ENCODE data around the gene C1orf53. TPM values are rescaled to one million over a fixed set of nuclear protein-coding genes. Genes with fewer than 3 reads are reported as not detected.
"Not testable (repeated sequence)": the region's sequence is repeated elsewhere in the genome, so short reads cannot be mapped to it uniquely, and the experiment has no call there.

Gene C1orf53
- total and polyA plus RNA-seq, 2 experiments from 2014 or later = 2.7 to 3.8 TPM

DNA sequence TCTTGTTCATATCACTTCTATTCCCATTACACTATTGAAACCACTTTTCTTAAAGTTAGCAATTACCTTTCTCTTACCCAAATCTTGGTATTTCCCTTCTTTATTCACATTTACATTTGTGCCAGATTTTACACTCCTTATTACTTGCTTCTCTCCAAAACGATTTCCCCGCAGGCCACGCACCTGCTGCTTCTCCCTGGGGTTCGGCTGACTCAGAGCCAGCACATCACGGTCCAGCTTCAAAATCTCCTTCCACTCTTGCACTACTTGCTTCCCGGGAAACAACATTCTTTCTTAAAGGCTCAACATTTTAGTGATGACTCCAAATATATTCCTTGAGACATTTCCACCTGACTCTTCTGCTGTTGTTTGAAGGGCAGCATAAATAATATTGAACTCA lies 35.5 kb downstream of the C1orf53 start (continued):
- TF ChIP-seq, protein P1, sequence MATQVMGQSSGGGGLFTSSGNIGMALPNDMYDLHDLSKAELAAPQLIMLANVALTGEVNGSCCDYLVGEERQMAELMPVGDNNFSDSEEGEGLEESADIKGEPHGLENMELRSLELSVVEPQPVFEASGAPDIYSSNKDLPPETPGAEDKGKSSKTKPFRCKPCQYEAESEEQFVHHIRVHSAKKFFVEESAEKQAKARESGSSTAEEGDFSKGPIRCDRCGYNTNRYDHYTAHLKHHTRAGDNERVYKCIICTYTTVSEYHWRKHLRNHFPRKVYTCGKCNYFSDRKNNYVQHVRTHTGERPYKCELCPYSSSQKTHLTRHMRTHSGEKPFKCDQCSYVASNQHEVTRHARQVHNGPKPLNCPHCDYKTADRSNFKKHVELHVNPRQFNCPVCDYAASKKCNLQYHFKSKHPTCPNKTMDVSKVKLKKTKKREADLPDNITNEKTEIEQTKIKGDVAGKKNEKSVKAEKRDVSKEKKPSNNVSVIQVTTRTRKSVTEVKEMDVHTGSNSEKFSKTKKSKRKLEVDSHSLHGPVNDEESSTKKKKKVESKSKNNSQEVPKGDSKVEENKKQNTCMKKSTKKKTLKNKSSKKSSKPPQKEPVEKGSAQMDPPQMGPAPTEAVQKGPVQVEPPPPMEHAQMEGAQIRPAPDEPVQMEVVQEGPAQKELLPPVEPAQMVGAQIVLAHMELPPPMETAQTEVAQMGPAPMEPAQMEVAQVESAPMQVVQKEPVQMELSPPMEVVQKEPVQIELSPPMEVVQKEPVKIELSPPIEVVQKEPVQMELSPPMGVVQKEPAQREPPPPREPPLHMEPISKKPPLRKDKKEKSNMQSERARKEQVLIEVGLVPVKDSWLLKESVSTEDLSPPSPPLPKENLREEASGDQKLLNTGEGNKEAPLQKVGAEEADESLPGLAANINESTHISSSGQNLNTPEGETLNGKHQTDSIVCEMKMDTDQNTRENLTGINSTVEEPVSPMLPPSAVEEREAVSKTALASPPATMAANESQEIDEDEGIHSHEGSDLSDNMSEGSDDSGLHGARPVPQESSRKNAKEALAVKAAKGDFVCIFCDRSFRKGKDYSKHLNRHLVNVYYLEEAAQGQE (IDR thresholded peaks at IDR 0.05; ENCODE audit: unreplicated experiment) = no peak
- TF ChIP-seq EZH2phosphoT487 (IDR thresholded peaks at IDR 0.05; ENCODE audit: unreplicated experiment) (no peak), EZH2 (IDR thresholded peaks at IDR 0.05; ENCODE audit: low read depth, unreplicated experiment) (no peak), ZNF114 (CRISPR knock-in tag; IDR thresholded peaks at IDR 0.05) (no peak), CREB1 (CRISPR knock-in tag; IDR thresholded peaks at IDR 0.05; ENCODE audit: low read depth) (no peak), ZNF331 (CRISPR knock-in tag; IDR thresholded peaks at IDR 0.05; ENCODE audit: low read depth) (no peak)
- TF ChIP-seq, protein P2, sequence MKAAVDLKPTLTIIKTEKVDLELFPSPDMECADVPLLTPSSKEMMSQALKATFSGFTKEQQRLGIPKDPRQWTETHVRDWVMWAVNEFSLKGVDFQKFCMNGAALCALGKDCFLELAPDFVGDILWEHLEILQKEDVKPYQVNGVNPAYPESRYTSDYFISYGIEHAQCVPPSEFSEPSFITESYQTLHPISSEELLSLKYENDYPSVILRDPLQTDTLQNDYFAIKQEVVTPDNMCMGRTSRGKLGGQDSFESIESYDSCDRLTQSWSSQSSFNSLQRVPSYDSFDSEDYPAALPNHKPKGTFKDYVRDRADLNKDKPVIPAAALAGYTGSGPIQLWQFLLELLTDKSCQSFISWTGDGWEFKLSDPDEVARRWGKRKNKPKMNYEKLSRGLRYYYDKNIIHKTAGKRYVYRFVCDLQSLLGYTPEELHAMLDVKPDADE (IDR thresholded peaks at IDR 0.05) = no peak

DNA sequence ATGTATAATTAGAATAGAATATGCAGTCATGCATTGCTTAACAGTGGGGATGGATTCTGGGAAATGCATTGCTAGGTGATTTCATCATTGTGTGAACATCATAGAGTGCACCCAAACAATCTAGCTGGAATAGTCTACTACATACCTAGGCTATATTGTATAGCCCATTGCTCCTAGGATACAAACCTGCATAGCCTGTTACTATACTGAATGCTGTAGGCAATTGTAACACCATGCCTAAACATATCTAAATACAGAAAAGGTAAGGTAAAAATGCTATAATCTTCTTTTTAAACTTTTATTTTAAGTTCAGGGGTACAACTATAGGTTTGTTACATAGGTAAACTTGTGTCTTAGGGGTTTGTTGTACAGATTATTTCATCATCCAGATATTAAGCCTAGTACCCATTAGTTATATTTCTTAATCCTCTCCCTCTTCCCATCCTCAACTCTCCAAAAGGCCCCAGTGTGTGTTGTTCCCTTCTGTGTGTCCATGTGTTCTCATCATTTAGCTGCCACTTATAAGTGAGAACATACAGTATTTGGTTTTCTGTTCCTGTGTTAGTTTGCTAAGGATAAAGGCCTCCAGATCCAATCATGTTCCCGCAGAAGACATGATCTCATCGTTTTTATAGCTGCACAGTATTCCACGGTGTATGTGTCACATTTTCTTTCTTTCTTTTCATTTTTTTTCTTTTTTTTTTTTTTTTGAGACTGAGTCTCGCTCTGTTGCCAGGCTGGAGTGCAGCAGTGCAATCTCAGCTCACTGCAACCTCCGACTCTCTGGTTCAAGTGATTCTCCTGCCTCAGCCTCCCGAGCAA lies 36.9 kb downstream of the C1orf53 start:
- H3K9me3 Mint-ChIP-seq; H3K27ac ChIP-seq (ENCODE audit: low read depth); H3K4me3 ChIP-seq; H2AFZ ChIP-seq; H3K27me3 ChIP-seq (ENCODE audit: insufficient read depth); DNase-seq (ENCODE audit: low spot score); H3K4me1 ChIP-seq (ENCODE audit: insufficient read depth); H3K27ac Mint-ChIP-seq; H3K36me3 ChIP-seq (ENCODE audit: insufficient read depth); H3K4me2 ChIP-seq; H3K79me2 ChIP-seq (replicated peaks; ENCODE audit: insufficient read depth); H3F3A ChIP-seq (replicated peaks; ENCODE audit: low read depth); H3K4me3 Mint-ChIP-seq; H3K9me2 ChIP-seq (ENCODE audit: insufficient read depth); H3K27me3 Mint-ChIP-seq (ENCODE audit: insufficient read depth, low read depth, poor library complexity); ATAC-seq; H4K20me1 ChIP-seq (replicated peaks; ENCODE audit: insufficient read depth); H3K36me3 Mint-ChIP-seq (ENCODE audit: low read depth); H3K4me1 Mint-ChIP-seq: not testable (repeated sequence)

DNA sequence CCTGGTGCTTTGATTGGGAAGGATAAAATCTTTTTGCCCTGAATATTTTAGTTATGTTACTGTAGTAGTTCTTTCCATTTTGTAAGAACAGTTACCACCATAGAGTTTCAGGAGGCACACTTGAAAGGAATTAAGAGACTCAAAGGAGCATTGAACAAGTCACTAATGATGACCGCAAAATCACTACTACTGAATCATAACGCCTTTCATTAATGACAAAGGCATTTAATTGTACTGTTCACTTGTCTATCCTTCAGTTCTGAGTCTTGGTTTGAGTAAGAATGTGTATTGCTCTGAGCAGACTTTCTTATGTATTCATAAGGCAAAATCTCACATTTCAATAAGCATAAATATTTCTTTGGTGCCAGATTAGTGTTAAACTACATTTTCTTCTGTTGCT lies 39.6 kb downstream of the C1orf53 start:
- H3K4me3 Mint-ChIP-seq = no peak overlapping the region
- no peaks in the 10 kb centered on the region for H3K36me3 Mint-ChIP-seq (ENCODE audit: low read depth)
- no peak overlapping the region for H2AFZ ChIP-seq
- H3K27me3 ChIP-seq (ENCODE audit: insufficient read depth) = no peaks in the 10 kb centered on the region
- H3K36me3 ChIP-seq (ENCODE audit: insufficient read depth) = no peaks in the 10 kb centered on the region
- no peaks in the 10 kb centered on the region for H3K9me3 Mint-ChIP-seq
- no peak overlapping the region for H3K27ac Mint-ChIP-seq
- no peaks in the 10 kb centered on the region for H3K79me2 ChIP-seq (replicated peaks; ENCODE audit: insufficient read depth)
- no peaks in the 10 kb centered on the region for H3K27me3 Mint-ChIP-seq (ENCODE audit: insufficient read depth, low read depth, poor library complexity)
- no peaks in the 10 kb centered on the region for H3K4me1 ChIP-seq (ENCODE audit: insufficient read depth)
- H3K27ac ChIP-seq (ENCODE audit: low read depth) = no peak overlapping the region
- H3K9me2 ChIP-seq (ENCODE audit: insufficient read depth) = no peaks in the 10 kb centered on the region
- DNase-seq (ENCODE audit: low spot score) (no peak), ATAC-seq (no peak)
- H3K4me2 ChIP-seq = no peak overlapping the region
- no peaks in the 10 kb centered on the region for H3K4me1 Mint-ChIP-seq
- H4K20me1 ChIP-seq (replicated peaks; ENCODE audit: insufficient read depth) = no peaks in the 10 kb centered on the region
- H3F3A ChIP-seq (replicated peaks; ENCODE audit: low read depth) = no peaks in the 10 kb centered on the region
- H3K4me3 ChIP-seq = no peak overlapping the region
- TF ChIP-seq ZNF114 (CRISPR knock-in tag; IDR thresholded peaks at IDR 0.05) (no peak), NANOG (IDR thresholded peaks at IDR 0.05; ENCODE audit: borderline replicate concordance) (no peak), EZH2phosphoT487 (IDR thresholded peaks at IDR 0.05; ENCODE audit: unreplicated experiment) (no peak)
- TF ChIP-seq, protein P3, sequence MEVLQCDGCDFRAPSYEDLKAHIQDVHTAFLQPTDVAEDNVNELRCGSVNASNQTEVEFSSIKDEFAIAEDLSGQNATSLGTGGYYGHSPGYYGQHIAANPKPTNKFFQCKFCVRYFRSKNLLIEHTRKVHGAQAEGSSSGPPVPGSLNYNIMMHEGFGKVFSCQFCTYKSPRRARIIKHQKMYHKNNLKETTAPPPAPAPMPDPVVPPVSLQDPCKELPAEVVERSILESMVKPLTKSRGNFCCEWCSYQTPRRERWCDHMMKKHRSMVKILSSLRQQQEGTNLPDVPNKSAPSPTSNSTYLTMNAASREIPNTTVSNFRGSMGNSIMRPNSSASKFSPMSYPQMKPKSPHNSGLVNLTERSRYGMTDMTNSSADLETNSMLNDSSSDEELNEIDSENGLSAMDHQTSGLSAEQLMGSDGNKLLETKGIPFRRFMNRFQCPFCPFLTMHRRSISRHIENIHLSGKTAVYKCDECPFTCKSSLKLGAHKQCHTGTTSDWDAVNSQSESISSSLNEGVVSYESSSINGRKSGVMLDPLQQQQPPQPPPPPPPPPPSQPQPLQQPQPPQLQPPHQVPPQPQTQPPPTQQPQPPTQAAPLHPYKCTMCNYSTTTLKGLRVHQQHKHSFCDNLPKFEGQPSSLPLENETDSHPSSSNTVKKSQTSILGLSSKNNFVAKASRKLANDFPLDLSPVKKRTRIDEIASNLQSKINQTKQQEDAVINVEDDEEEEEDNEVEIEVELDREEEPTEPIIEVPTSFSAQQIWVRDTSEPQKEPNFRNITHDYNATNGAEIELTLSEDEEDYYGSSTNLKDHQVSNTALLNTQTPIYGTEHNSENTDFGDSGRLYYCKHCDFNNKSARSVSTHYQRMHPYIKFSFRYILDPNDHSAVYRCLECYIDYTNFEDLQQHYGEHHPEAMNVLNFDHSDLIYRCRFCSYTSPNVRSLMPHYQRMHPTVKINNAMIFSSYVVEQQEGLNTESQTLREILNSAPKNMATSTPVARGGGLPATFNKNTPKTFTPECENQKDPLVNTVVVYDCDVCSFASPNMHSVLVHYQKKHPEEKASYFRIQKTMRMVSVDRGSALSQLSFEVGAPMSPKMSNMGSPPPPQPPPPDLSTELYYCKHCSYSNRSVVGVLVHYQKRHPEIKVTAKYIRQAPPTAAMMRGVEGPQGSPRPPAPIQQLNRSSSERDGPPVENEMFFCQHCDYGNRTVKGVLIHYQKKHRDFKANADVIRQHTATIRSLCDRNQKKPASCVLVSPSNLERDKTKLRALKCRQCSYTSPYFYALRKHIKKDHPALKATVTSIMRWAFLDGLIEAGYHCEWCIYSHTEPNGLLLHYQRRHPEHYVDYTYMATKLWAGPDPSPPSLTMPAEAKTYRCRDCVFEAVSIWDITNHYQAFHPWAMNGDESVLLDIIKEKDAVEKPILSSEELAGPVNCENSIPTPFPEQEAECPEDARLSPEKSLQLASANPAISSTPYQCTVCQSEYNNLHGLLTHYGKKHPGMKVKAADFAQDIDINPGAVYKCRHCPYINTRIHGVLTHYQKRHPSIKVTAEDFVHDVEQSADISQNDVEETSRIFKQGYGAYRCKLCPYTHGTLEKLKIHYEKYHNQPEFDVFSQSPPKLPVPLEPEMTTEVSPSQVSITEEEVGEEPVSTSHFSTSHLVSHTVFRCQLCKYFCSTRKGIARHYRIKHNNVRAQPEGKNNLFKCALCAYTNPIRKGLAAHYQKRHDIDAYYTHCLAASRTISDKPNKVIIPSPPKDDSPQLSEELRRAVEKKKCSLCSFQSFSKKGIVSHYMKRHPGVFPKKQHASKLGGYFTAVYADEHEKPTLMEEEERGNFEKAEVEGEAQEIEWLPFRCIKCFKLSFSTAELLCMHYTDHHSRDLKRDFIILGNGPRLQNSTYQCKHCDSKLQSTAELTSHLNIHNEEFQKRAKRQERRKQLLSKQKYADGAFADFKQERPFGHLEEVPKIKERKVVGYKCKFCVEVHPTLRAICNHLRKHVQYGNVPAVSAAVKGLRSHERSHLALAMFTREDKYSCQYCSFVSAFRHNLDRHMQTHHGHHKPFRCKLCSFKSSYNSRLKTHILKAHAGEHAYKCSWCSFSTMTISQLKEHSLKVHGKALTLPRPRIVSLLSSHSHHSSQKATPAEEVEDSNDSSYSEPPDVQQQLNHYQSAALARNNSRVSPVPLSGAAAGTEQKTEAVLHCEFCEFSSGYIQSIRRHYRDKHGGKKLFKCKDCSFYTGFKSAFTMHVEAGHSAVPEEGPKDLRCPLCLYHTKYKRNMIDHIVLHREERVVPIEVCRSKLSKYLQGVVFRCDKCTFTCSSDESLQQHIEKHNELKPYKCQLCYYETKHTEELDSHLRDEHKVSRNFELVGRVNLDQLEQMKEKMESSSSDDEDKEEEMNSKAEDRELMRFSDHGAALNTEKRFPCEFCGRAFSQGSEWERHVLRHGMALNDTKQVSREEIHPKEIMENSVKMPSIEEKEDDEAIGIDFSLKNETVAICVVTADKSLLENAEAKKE (CRISPR knock-in tag; IDR thresholded peaks at IDR 0.05) = no peak
